Measurements from ENCODE around the gene USP34.
"Not testable (repeated sequence)": the region's sequence is repeated elsewhere in the genome, so short reads cannot be mapped to it uniquely, and the experiment has no call there.

USP34 gene

DNA sequence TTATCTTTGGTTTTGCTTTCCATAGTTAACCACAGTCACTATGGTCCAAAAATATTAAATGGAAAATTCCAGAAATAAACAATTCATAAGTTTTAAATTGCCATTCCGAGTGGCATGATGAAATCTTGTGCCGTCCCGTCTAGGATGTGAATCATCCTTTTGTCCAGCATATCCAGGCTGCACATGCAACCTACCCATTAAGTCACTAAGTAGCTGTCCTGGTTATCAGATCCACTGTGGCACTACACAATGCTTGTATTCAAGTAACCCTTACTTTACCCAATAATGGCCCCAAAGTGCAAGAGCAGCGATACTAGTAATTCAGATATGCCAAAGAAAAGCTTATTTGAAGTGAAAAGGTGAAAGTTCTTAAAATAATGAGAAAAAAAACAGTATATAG, 10.7 kb downstream of the USP34 start:
- H3K4me1 ChIP-seq (ENCODE audit: control insufficient read depth, insufficient read depth, low read length) = no peaks in the 10 kb centered on the region
- no peaks in the 10 kb centered on the region for H3K9me3 ChIP-seq (ENCODE audit: control insufficient read depth, low read length)
- H3K27me3 ChIP-seq (ENCODE audit: control insufficient read depth, insufficient read depth, low read length, poor library complexity, severe bottlenecking) = no peaks in the 10 kb centered on the region
- WGBS, 2 experiments = 94 to 97% methylated on average over 4 of the region's 4 CpGs
- no peak overlapping the region for H3K27ac ChIP-seq (ENCODE audit: insufficient read depth, low read depth, low read length, poor library complexity, severe bottlenecking)
- no peak overlapping the region for H3K4me3 ChIP-seq (ENCODE audit: insufficient read depth, low read depth, low read length)
- H3K36me3 ChIP-seq (ENCODE audit: control insufficient read depth, insufficient read depth, low read length) = no peaks in the 10 kb centered on the region

DNA sequence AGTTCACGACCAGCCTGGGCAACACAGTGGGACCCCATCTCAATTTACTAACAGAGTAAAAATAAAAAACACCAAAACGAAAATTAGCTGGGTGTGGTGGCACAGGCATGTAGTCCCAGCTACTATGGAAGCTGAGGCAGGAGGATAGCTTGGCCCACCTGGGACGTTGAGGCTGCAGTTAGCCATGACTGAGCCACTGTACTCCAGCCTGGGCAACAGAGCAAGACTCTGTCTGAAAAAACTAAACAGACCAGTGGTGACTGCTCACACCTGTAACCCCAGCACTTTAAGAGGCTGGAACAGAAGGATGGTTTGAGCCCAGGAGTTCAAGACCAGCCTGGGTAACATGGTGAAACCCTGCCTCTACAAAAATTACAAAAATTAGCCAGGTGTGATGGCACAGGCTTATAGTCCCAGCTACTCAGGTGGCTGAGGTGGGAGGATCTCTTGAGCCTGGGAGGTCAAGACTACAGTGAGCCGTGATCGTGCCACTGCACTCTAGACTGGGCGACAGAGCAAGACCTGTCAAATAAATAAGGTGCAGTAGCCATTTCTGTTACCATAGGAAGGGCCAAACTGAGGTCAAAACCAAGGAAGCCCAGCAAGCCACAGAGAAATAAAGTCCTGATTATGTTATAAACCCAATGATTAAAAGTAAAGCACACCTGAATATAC, 14.0 kb downstream of the USP34 start:
- Histone ChIP-seq H3K9me3 (ENCODE audit: control insufficient read depth, low read length) (no peaks in the 10 kb centered on the region), H3K27me3 (ENCODE audit: control insufficient read depth, insufficient read depth, low read length, poor library complexity, severe bottlenecking) (no peaks in the 10 kb centered on the region), H3K4me3 (ENCODE audit: insufficient read depth, low read depth, low read length) (no peak overlapping the region), H3K36me3 (ENCODE audit: control insufficient read depth, insufficient read depth, low read length) (no peaks in the 10 kb centered on the region), H3K27ac (ENCODE audit: insufficient read depth, low read depth, low read length, poor library complexity, severe bottlenecking) (no peak overlapping the region), H3K4me1 (ENCODE audit: control insufficient read depth, insufficient read depth, low read length) (no peaks in the 10 kb centered on the region)
- 89 to 96% methylated on average over 6 of the region's 6 CpGs for WGBS, 2 experiments

DNA sequence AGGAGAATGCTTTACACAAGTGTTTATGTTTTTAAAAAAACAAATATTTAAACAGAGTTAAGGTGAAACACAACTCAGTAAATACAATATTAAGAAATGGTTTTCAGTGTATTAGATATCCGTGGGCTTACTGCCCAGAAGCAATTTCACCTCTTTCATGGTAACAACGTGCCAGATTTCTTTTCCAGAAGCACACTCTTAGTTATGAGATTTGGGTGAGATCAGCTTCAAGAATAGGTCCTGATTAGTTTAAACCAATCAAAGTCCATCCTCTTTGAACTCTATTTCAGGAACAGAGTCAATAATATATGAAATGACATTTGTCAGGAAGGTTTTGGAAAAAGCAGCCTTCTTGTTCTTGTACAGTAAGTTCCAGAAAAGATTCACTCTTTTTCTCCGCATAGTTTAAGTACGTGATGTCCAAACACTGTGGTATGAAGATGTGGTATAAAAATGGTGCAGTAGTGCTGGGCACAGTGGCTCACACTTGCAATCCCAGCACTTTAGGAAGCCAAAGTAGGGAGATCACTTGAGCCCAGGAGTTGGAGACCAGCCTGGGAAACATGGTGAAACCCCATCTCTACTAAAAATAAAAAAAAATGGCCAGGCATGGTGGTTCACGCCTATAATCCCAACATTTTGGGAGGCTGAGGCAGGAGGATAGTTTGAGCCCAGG, 14.7 kb downstream of the USP34 start:
- H3K4me3 ChIP-seq (ENCODE audit: insufficient read depth, low read depth, low read length) = no peak overlapping the region
- no peaks in the 10 kb centered on the region for H3K36me3 ChIP-seq (ENCODE audit: control insufficient read depth, insufficient read depth, low read length)
- WGBS, 2 experiments = 93 to 99% methylated on average over 5 of the region's 5 CpGs
- no peak overlapping the region for H3K27ac ChIP-seq (ENCODE audit: insufficient read depth, low read depth, low read length, poor library complexity, severe bottlenecking)
- H3K9me3 ChIP-seq (ENCODE audit: control insufficient read depth, low read length) = no peaks in the 10 kb centered on the region
- no peaks in the 10 kb centered on the region for H3K4me1 ChIP-seq (ENCODE audit: control insufficient read depth, insufficient read depth, low read length)
- H3K27me3 ChIP-seq (ENCODE audit: control insufficient read depth, insufficient read depth, low read length, poor library complexity, severe bottlenecking) = no peaks in the 10 kb centered on the region

DNA sequence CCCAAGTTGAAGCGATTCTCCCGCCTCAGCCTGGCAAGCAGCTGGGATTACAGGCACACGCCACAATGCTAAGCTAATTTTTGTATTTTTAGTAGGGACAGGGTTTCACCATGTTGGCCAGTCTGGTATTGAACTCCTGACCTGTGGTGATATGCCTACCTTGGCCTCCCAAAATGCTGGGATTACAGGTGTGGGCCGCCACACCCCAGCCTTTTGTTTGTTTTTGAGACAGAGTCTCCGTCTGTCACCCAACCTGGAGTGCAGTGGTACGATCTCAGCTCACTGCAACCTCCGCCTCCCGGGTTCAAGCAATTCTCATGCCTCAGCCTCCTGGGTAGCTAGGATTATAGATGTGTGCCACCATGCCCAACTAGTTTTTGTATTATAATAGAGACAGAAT, 15.9 kb downstream of the USP34 start:
- 93 to 94% methylated on average over 8 of the region's 8 CpGs for WGBS, 2 experiments
- H3K27ac ChIP-seq (ENCODE audit: insufficient read depth, low read depth, low read length, poor library complexity, severe bottlenecking); H3K9me3 ChIP-seq (ENCODE audit: control insufficient read depth, low read length); H3K4me3 ChIP-seq (ENCODE audit: insufficient read depth, low read depth, low read length); H3K27me3 ChIP-seq (ENCODE audit: control insufficient read depth, insufficient read depth, low read length, poor library complexity, severe bottlenecking); H3K36me3 ChIP-seq (ENCODE audit: control insufficient read depth, insufficient read depth, low read length); H3K4me1 ChIP-seq (ENCODE audit: control insufficient read depth, insufficient read depth, low read length): not testable (repeated sequence)

DNA sequence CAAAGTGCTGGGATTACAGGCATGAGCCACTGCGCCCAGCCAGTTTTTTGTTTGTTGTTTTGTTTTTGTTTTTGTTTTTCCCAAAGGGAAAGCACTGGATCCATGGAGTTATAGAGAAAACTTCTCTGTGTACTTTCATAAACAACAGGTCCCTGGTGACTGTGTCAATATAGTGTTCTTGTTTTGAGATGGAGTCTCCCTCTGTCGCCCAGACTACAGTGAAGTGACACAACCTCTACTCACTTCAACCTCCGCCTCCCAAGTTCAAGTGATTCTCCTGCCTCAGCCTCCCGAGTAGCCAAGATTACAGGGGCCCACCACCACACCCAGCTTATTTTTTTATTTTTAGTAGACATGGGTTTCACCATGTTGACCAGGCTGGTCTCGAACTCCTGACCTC, 16.5 kb downstream of the USP34 start:
- Histone ChIP-seq H3K27me3 (ENCODE audit: control insufficient read depth, insufficient read depth, low read length, poor library complexity, severe bottlenecking) (no peaks in the 10 kb centered on the region), H3K4me1 (ENCODE audit: control insufficient read depth, insufficient read depth, low read length) (no peaks in the 10 kb centered on the region), H3K36me3 (ENCODE audit: control insufficient read depth, insufficient read depth, low read length) (no peaks in the 10 kb centered on the region), H3K9me3 (ENCODE audit: control insufficient read depth, low read length) (no peaks in the 10 kb centered on the region), H3K4me3 (ENCODE audit: insufficient read depth, low read depth, low read length) (no peak overlapping the region), H3K27ac (ENCODE audit: insufficient read depth, low read depth, low read length, poor library complexity, severe bottlenecking) (no peak overlapping the region)
- WGBS, 2 experiments = 90 to 95% methylated on average over 5 of the region's 5 CpGs

DNA sequence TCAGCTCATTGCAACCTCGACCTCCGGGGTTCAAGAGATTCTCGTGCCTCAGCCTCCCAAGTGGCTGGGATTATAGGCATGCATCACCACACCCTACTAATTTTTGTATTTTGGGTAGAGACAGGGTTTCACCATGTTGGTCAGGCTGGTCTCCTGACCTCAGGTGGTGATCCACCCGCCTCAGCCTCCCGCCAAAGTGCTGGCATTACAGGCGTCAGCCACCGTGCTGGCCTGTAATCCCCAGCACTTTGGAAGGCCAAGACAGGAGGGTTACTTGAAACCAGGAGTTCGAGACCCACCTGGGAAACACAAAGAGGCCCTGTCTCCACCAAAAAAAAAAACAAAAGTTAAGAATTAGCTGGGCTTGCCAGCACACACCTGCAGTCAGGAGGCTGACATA, 18.5 kb downstream of the USP34 start:
- no peaks in the 10 kb centered on the region for H3K9me3 ChIP-seq (ENCODE audit: control insufficient read depth, low read length)
- H3K27me3 ChIP-seq (ENCODE audit: control insufficient read depth, insufficient read depth, low read length, poor library complexity, severe bottlenecking) = no peaks in the 10 kb centered on the region
- H3K4me3 ChIP-seq (ENCODE audit: insufficient read depth, low read depth, low read length) = no peak overlapping the region
- no peaks in the 10 kb centered on the region for H3K4me1 ChIP-seq (ENCODE audit: control insufficient read depth, insufficient read depth, low read length)
- H3K36me3 ChIP-seq (ENCODE audit: control insufficient read depth, insufficient read depth, low read length) = no peaks in the 10 kb centered on the region
- no peak overlapping the region for H3K27ac ChIP-seq (ENCODE audit: insufficient read depth, low read depth, low read length, poor library complexity, severe bottlenecking)
- WGBS, 2 experiments = 79 to 83% methylated on average over 8 of the region's 8 CpGs

DNA sequence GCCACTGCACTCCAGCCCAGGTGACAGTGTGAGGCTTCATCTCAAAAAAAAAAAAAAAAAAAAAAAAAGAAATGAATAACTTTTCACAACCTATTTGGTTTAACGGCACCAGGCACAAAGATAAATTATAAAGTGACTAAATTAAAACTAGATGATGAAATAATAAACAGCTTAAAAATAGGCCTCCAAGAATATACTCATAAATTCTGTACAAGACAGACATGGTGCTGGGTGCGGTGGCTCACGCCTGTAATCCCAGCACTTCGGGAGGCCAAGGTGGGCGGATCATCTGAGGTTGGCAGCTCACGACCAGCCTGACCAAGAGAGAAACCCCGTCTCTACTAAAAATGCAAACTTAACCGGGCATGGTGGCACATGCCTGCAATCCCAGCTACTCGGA, 19.7 kb downstream of the USP34 start:
- 93 to 95% methylated on average over 8 to 9 of the region's 9 CpGs for WGBS, 2 experiments
- Histone ChIP-seq H3K27ac (ENCODE audit: insufficient read depth, low read depth, low read length, poor library complexity, severe bottlenecking) (no peak overlapping the region), H3K36me3 (ENCODE audit: control insufficient read depth, insufficient read depth, low read length) (no peaks in the 10 kb centered on the region), H3K4me3 (ENCODE audit: insufficient read depth, low read depth, low read length) (no peak overlapping the region), H3K4me1 (ENCODE audit: control insufficient read depth, insufficient read depth, low read length) (no peaks in the 10 kb centered on the region), H3K27me3 (ENCODE audit: control insufficient read depth, insufficient read depth, low read length, poor library complexity, severe bottlenecking) (no peaks in the 10 kb centered on the region), H3K9me3 (ENCODE audit: control insufficient read depth, low read length) (no peaks in the 10 kb centered on the region)

DNA sequence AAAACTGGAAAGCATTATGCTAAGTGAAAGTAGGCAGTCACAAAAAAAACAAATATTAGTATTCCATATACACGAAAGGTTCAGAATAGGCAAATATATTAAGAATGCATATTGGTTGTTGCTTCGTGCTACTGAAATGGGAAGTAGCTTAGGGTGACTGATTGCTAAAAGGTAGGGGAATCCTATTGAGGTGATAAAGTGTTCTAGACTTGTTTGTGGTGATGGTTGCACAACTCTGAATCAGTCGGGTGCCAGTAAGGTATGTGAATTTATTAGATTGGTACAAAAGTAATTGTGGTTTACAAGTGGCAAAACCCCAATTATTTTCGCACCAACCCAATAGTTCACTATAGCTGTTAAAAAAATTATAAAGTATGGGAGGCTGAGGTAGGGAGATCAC, 20.7 kb downstream of the USP34 start:
- Histone ChIP-seq H3K27me3 (ENCODE audit: control insufficient read depth, insufficient read depth, low read length, poor library complexity, severe bottlenecking) (no peaks in the 10 kb centered on the region), H3K4me3 (ENCODE audit: insufficient read depth, low read depth, low read length) (no peak overlapping the region), H3K4me1 (ENCODE audit: control insufficient read depth, insufficient read depth, low read length) (no peaks in the 10 kb centered on the region), H3K36me3 (ENCODE audit: control insufficient read depth, insufficient read depth, low read length) (no peaks in the 10 kb centered on the region), H3K27ac (ENCODE audit: insufficient read depth, low read depth, low read length, poor library complexity, severe bottlenecking) (no peak overlapping the region), H3K9me3 (ENCODE audit: control insufficient read depth, low read length) (no peaks in the 10 kb centered on the region)
- WGBS, 2 experiments = 99 to 100% methylated on average over 3 to 4 of the region's 4 CpGs

DNA sequence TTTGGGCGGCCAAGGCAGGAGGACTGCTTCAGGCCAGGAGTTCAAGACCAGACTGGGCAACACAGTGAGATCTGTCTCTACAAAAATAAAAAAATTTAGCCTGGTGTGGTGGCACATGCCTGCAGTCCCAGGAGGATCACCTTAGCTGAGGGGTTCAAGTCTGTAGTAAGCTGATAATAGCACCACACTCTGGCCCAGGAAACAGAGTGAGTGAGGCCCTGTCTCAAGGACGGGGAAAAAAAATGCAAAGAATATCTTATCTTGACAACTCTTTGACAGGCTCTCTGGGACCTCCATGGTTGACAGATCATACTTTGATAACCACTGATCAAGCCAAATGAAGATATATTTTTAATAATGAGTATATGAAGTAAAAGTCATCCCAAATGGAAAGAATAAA, 22.7 kb downstream of the USP34 start:
- Histone ChIP-seq H3K27ac (ENCODE audit: insufficient read depth, low read depth, low read length, poor library complexity, severe bottlenecking) (no peak overlapping the region), H3K9me3 (ENCODE audit: control insufficient read depth, low read length) (no peaks in the 10 kb centered on the region), H3K36me3 (ENCODE audit: control insufficient read depth, insufficient read depth, low read length) (no peaks in the 10 kb centered on the region), H3K27me3 (ENCODE audit: control insufficient read depth, insufficient read depth, low read length, poor library complexity, severe bottlenecking) (no peaks in the 10 kb centered on the region), H3K4me1 (ENCODE audit: control insufficient read depth, insufficient read depth, low read length) (no peaks in the 10 kb centered on the region), H3K4me3 (ENCODE audit: insufficient read depth, low read depth, low read length) (no peak overlapping the region)
- WGBS, 2 experiments = 92 to 94% methylated on average over 2 of the region's 2 CpGs

DNA sequence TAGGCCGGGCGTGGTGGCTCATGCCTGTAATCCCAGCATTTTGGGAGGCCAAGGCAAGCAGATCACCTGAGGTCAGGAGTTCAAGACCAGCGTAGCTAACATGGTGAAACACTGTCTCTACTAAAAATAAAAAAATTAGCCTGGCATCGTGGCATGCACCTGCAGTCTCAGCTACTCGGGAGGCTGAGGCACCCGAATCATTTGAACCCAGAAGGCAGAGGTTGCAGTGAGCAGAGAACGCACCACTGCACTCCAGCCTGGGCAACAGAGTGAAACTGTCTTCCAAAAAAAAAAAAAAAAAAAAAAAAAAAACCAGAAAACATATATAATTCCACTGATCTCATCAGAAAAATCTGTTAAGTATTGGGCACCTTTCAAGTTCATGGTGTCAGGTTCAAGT, 23.9 kb downstream of the USP34 start:
- not testable (repeated sequence) for H3K4me1 ChIP-seq (ENCODE audit: control insufficient read depth, insufficient read depth, low read length); H3K9me3 ChIP-seq (ENCODE audit: control insufficient read depth, low read length); H3K4me3 ChIP-seq (ENCODE audit: insufficient read depth, low read depth, low read length); H3K27ac ChIP-seq (ENCODE audit: insufficient read depth, low read depth, low read length, poor library complexity, severe bottlenecking); H3K36me3 ChIP-seq (ENCODE audit: control insufficient read depth, insufficient read depth, low read length); H3K27me3 ChIP-seq (ENCODE audit: control insufficient read depth, insufficient read depth, low read length, poor library complexity, severe bottlenecking)
- 89% methylated on average over 7 of the region's 7 CpGs for WGBS, 2 experiments
